K562 (cell line): ENCODE measurements around the gene KLK2. TPM values are rescaled to one million over a fixed set of nuclear protein-coding genes. Genes with fewer than 3 reads are reported as not detected.

Source experiments
- ATF1 ChIP-seq, 2 experiments: fragments of 450-650 bp in 1 of 2; IDR thresholded peaks; 2 replicates each; pipeline ENCODE4 v1.6.1; 2016; ENCODE audit warnings: missing compliant biosample characterization in 1 of 2, missing genetic modification characterization in 1 of 2
- ATF4 ChIP-seq: fragments of 450-650 bp; formaldehyde crosslinking; IDR thresholded peaks from 2 replicates; pipeline ENCODE4 v1.4.0; 2022; ENCODE audit warnings: mild to moderate bottlenecking, moderate library complexity
- ATF7 ChIP-seq: fragments of 450-650 bp; IDR thresholded peaks from 2 replicates; pipeline ENCODE4 v1.7.1; 2014; ENCODE audit warnings: mild to moderate bottlenecking, moderate library complexity
- BMI1 ChIP-seq: fragments of 150-350 bp; IDR thresholded peaks from 2 replicates; pipeline ENCODE4 v1.6.1; 2014; ENCODE audit warnings: low read length
- CCAR2 ChIP-seq: fragments of 200-400 bp; formaldehyde crosslinking; IDR thresholded peaks from 2 replicates; pipeline ENCODE4 v1.6.1; 2017; ENCODE audit warnings: mild to moderate bottlenecking, low read depth, low read length
- EP300 ChIP-seq: IDR thresholded peaks from 2 replicates; pipeline ENCODE4 v1.6.1; 2012; ENCODE audit warnings: low read length, improper control_type of control experiment
- FOS ChIP-seq: IDR thresholded peaks from 3 replicates; pipeline ENCODE4 v1.6.1; 2011; ENCODE audit not compliant: insufficient read length; ENCODE audit errors: extremely low read depth
- FOXJ3 ChIP-seq: sonication (generic); formaldehyde crosslinking; IDR thresholded peaks from 2 replicates; pipeline ENCODE4 v1.4.0; 2020; ENCODE audit warnings: mild to moderate bottlenecking, missing genetic modification reagents
- HMG20B ChIP-seq: fragments of 250-450 bp; sonication (Bioruptor Pico); IDR thresholded peaks from 2 replicates; pipeline ENCODE4 v1.5.0; 2021; ENCODE audit warnings: mild to moderate bottlenecking
- HSF4 ChIP-seq: fragments of 250-450 bp; sonication (Bioruptor Pico); IDR thresholded peaks from 2 replicates; pipeline ENCODE4 v2.1.2; 2022; ENCODE audit warnings: mild to moderate bottlenecking, moderate library complexity, borderline replicate concordance
- MAZ ChIP-seq, 2 experiments: fragments of 450-650 bp in 1 of 2; sonication (generic) in 1 of 2; formaldehyde crosslinking; IDR thresholded peaks in 1 of 2; conservative IDR thresholded peaks in 1 of 2; 2 replicates each; pipeline versions ENCODE4 v1.4.0 to v1.5.0; 2020; ENCODE audit warnings: mild to moderate bottlenecking in 1 of 2, missing genetic modification reagents in 1 of 2
- MCM7 ChIP-seq, 2 experiments: fragments of 450-650 bp; IDR thresholded peaks; 2 replicates each; pipeline ENCODE4 v1.6.1; 2016 to 2018
- MIER1 ChIP-seq: fragments of 450-650 bp; IDR thresholded peaks from 2 replicates; pipeline ENCODE4 v1.6.1; 2016; ENCODE audit warnings: antibody characterized with exemption, mild to moderate bottlenecking, low read depth
- MTA3 ChIP-seq: fragments of 450-650 bp; formaldehyde crosslinking; IDR thresholded peaks from 2 replicates; pipeline ENCODE4 v1.6.1; 2017; ENCODE audit warnings: mild to moderate bottlenecking, borderline replicate concordance
- NFRKB ChIP-seq: fragments of 450-650 bp; IDR thresholded peaks from 2 replicates; pipeline ENCODE4 v1.6.1; 2016; ENCODE audit warnings: low read depth
- POU5F1 ChIP-seq: fragments of 150-350 bp; IDR thresholded peaks from 2 replicates; pipeline ENCODE4 v1.6.1; 2014; ENCODE audit warnings: borderline replicate concordance, low read length, low read depth, mild to moderate bottlenecking; ENCODE audit not compliant: partially characterized antibody
- RBFOX2 ChIP-seq: fragments of 200-400 bp; formaldehyde crosslinking; IDR thresholded peaks from 2 replicates; pipeline ENCODE4 v1.6.1; 2017; ENCODE audit warnings: low read depth, mild to moderate bottlenecking, low read length, moderate library complexity
- RBM34 ChIP-seq: fragments of 200-400 bp; formaldehyde crosslinking; IDR thresholded peaks from 2 replicates; pipeline ENCODE4 v1.6.1; 2018; ENCODE audit warnings: low read length, borderline replicate concordance; ENCODE audit not compliant: insufficient read depth
- RNF219 ChIP-seq: fragments of 250-450 bp; sonication (Bioruptor Pico); IDR thresholded peaks from 2 replicates; pipeline ENCODE4 v1.5.0; 2022; ENCODE audit warnings: mild to moderate bottlenecking
- SREBF2 ChIP-seq: sonication (generic); formaldehyde crosslinking; IDR thresholded peaks from 2 replicates; pipeline ENCODE4 v1.4.0; 2020; ENCODE audit warnings: mild to moderate bottlenecking, missing genetic modification reagents
- TEAD4 ChIP-seq, 2 experiments: sonication (generic) in 1 of 2; formaldehyde crosslinking in 1 of 2; IDR thresholded peaks; 2 replicates each; pipeline versions ENCODE4 v1.6.1 to v1.8.0; 2012 to 2022; ENCODE audit warnings: borderline replicate concordance in 1 of 2, inconsistent platforms in 1 of 2, low read length in 1 of 2, mild to moderate bottlenecking in 1 of 2, missing genetic modification reagents in 1 of 2
- THAP7 ChIP-seq: fragments of 250-450 bp; sonication (Bioruptor Pico); IDR thresholded peaks from 2 replicates; pipeline ENCODE4 v1.5.0; 2021
- ZBTB12 ChIP-seq: fragments of 250-450 bp; sonication (Bioruptor Pico); IDR thresholded peaks from 2 replicates; pipeline ENCODE4 v1.4.0; 2020
- ZBTB7A ChIP-seq: IDR thresholded peaks from 2 replicates; pipeline ENCODE4 v1.6.1; 2011; ENCODE audit warnings: low read depth, mild to moderate bottlenecking, low read length, moderate library complexity, borderline replicate concordance; ENCODE audit not compliant: control insufficient read depth
- ZC3H4 ChIP-seq: sonication (generic); formaldehyde crosslinking; IDR thresholded peaks from 2 replicates; pipeline ENCODE4 v1.9.0; 2021; ENCODE audit warnings: missing genetic modification reagents, borderline replicate concordance
- ZNF436 ChIP-seq: fragments of 250-450, 450-650 bp; sonication (Bioruptor Pico); formaldehyde crosslinking; IDR thresholded peaks from 2 replicates; pipeline ENCODE4 v1.7.0; 2020; ENCODE audit warnings: mild to moderate bottlenecking
- polyA plus RNA-seq, 8 experiments: library from polyadenylated mRNA; depleted of rRNA in 4 of 8; stranded (reverse) in 5 of 8; unstranded in 3 of 8; fragments of >200 nt; fragmentation: Nextera tagmentation in 2 of 8; fragmentation: Illumina TruSeq in 1 of 8; extraction: Ambion mirVana in 2 of 8; extraction: Trizol in 1 of 8; gene quantifications; 2 replicates each; pipeline versions ENCODE4 v1.2.1 to v1.2.3, GENCODE V29; 2011 to 2014; ENCODE audit warnings: inconsistent platforms in 1 of 8, missing spikeins in 1 of 8
- total RNA-seq, 7 experiments: library from RNA; depleted of rRNA in 6 of 7; stranded (reverse); fragments of >200 nt in 6 of 7; fragmentation: Illumina TruSeq in 2 of 7; extraction: Trizol in 2 of 7; gene quantifications; 2 replicates each; pipeline versions ENCODE4 v1.2.1 to v1.2.3, GENCODE V29; 2011 to 2021; ENCODE audit warnings: low replicate concordance in 1 of 7

The KLK2 gene
- total and polyA plus RNA-seq, 9 of the 15 experiments (the other 6 are each of a cell fraction or from before 2014, with no cell fraction given), result 0.11 to 0.47 (median 0.23) TPM; not detected in 1

GRCh38 chr19:50878851-50879250 lies 5.6 kb downstream of the KLK2 start (continued):
- no peak for TF ChIP-seq FOXJ3 (CRISPR knock-in tag)
- no peak for TF ChIP-seq ATF4
- no peak for TF ChIP-seq SREBF2 (CRISPR knock-in tag)
- peak; percentile 66 for TF ChIP-seq MTA3
- no peak for TF ChIP-seq HMG20B (CRISPR knock-in tag)
- peak; percentile 67 for TF ChIP-seq TEAD4 (IDR thresholded peaks at IDR 0.05; ENCODE audit: low read length)
- TF ChIP-seq TEAD4 (CRISPR knock-in tag; IDR thresholded peaks at IDR 0.05; ENCODE audit: borderline replicate concordance), result no peak
- TF ChIP-seq HSF4 (CRISPR knock-in tag), result no peak
- peak; percentile 44; the same call in 1 of the 2 replicates for TF ChIP-seq ATF7
- TF ChIP-seq ZC3H4 (CRISPR knock-in tag), result no peak
- TF ChIP-seq POU5F1, result no peak
- TF ChIP-seq MCM7 (IDR thresholded peaks at IDR 0.05), result no peak
- TF ChIP-seq RNF219 (CRISPR knock-in tag), result no peak
- TF ChIP-seq MAZ (CRISPR knock-in tag; conservative IDR thresholded peaks at IDR 0.05 in 1 of 2, IDR thresholded peaks at IDR 0.05 in 1 of 2), result peak in 1 of 2 experiments; percentile 59; a peak in 1 of 4 replicates
- TF ChIP-seq RBM34, result no peak
- no peak for TF ChIP-seq MIER1
- peak; percentile 63; the same call in 1 of the 2 replicates for TF ChIP-seq EP300
- TF ChIP-seq BMI1, result no peak
- TF ChIP-seq FOS, result no peak
- peak; percentile 56; the same call in 1 of the 2 replicates for TF ChIP-seq ZBTB12 (CRISPR knock-in tag)
- no peak for TF ChIP-seq NFRKB
- no peak for TF ChIP-seq THAP7 (CRISPR knock-in tag)
- TF ChIP-seq RBFOX2, result no peak
- TF ChIP-seq ATF1 (CRISPR knock-in tag; IDR thresholded peaks at IDR 0.05), result no peak
- TF ChIP-seq ATF1 (tag; IDR thresholded peaks at IDR 0.05), result peak; percentile 74
- no peak for TF ChIP-seq ZNF436
- TF ChIP-seq CCAR2, result no peak
- TF ChIP-seq ZBTB7A, result peak; percentile 55; the same call in 1 of the 2 replicates
